Natural killer cell treated with Interleukin-12 subunit alpha and Interleukin-12 subunit beta and Interleukin-15 and Interleukin-18, amount 100 ng/mL, for 72 hours (primary cell): ENCODE data around the gene BAD. TPM values are rescaled to one million over a fixed set of nuclear protein-coding genes. Genes with fewer than 3 reads are reported as not detected.
"Not testable (repeated sequence)": the region's sequence is repeated elsewhere in the genome, so short reads cannot be mapped to it uniquely, and the experiment has no call there.

Experiments used
- ATAC-seq, 2 donors: fragments of 150-1000 bp; cut with Tn5 transposase in 1 of 2; sonication (Bioruptor Pico), chemical (Tn5 transposase) in 1 of 2; 2 replicates each; pipeline ENCODE4 v1.10.0; 2021
- DNase-seq: peaks from one replicate; pipeline ENCODE4 v3.0.0; 2022; ENCODE audit warnings: low spot score
- H3K27ac Mint-ChIP-seq, 2 donors: 1 replicate in 1 of 2; 2 replicates in 1 of 2; pipeline ENCODE4 v1.8.0; 2022; ENCODE audit warnings: mixed read lengths in 2 of 2, mild to moderate bottlenecking in 1 of 2, moderate library complexity in 1 of 2
- H3K27me3 Mint-ChIP-seq, 2 donors: 1 replicate in 1 of 2; 2 replicates in 1 of 2; pipeline ENCODE4 v1.8.0; 2022; ENCODE audit warnings: mixed read lengths in 2 of 2
- H3K36me3 Mint-ChIP-seq: one replicate; pipeline ENCODE4 v1.8.0; 2022; ENCODE audit warnings: mixed read lengths
- H3K4me1 Mint-ChIP-seq, 2 donors: 1 replicate in 1 of 2; 2 replicates in 1 of 2; pipeline ENCODE4 v1.8.0; 2022; ENCODE audit warnings: low read depth in 2 of 2, mixed read lengths in 2 of 2, mild to moderate bottlenecking in 1 of 2
- H3K4me3 Mint-ChIP-seq: one replicate; pipeline ENCODE4 v1.8.0; 2022; ENCODE audit warnings: mixed read lengths
- H3K9me3 Mint-ChIP-seq: 2 replicates; pipeline ENCODE4 v1.8.0; 2022; ENCODE audit warnings: mixed read lengths
- total RNA-seq, 2 donors: library from RNA; stranded (reverse); gene quantifications; one replicate each; pipeline ENCODE4 v1.2.3, GENCODE V29; 2022

BAD gene
- 10 to 100 TPM; 29.5 to 46.9 TPM for total RNA-seq

DNA sequence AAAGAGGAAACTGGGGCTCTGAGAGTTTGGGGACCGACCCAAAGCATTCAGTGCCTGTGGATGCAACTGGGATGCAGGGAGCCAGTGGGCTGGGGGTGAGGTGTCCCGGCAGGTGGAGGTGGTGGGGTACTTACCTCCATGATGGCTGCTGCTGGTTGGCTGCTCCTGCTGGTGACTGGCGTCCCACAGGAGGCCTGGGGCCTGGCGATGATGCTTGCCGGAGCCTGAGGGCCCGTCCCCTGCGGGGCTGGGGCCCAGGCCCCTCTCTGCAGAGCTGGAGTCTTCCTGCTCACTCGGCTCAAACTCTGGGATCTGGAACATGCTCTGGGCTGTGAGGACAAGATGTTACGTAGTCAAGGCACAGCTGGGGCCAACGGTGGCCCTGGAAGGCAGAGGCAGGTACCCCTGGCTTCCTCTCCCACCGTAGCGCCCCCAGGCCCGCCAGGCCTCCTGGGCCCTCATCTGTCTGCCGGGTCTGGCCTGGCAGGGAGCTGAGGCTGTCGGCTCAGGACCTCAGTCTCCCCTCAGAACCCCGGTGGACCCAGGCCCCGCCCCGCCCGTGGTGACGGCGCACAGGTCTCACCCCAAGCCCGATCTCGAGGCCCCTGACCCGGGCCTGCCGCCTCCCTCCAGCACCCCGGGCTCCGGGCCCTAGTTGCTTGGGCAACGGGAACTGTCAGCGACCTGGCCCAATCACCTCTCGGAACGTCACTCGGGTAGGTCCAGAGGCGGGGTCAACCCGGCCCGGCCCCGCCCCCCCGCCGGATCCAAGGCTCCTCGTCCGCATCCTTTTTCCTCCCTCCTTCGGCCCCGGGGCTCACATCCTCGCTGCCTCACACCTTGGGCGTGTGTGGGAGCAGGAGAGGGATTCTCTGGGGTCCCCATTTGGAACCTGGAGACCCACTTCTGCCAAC, at the start of gene BAD:
Gene BAD (minus strand): TSS at position 618 of the 914 bp plus-strand sequence. CDS start 297 bp downstream, at position 321.
- peaks cover 14 to 22% of the 10 kb centered on the region in 2 donors for H3K4me1 Mint-ChIP-seq
- H3K4me3 Mint-ChIP-seq: peak within 1 kb of the TSS; percentile 85
- peak within 1 kb of the TSS; percentile 82 to 83 for H3K27ac Mint-ChIP-seq
- no peaks in the 10 kb centered on the region for H3K36me3 Mint-ChIP-seq
- peak; percentile 94 for DNase-seq
- ATAC-seq: peak; percentile 91 to 92
- no peaks in the 10 kb centered on the region for H3K9me3 Mint-ChIP-seq
- no peaks in the 10 kb centered on the region for H3K27me3 Mint-ChIP-seq

- DNase-seq (no peak), ATAC-seq (no peak)
- H3K4me3 Mint-ChIP-seq: no peak overlapping the region
- no peaks in the 10 kb centered on the region for H3K36me3 Mint-ChIP-seq
- H3K27me3 Mint-ChIP-seq: no peaks in the 10 kb centered on the region
- H3K9me3 Mint-ChIP-seq: no peaks in the 10 kb centered on the region
- H3K27ac Mint-ChIP-seq: peak overlapping the region in 1 of 2 donors; percentile 62
- H3K4me1 Mint-ChIP-seq: peaks cover 28% of the 10 kb centered on the region in 2 donors
Measured at GRCh38 chr11:64333556-64333955, 49.1 kb upstream of the BAD start.

- Mint-ChIP-seq H3K4me3 (peak overlapping the region; percentile 68), H3K4me1 (peaks cover 17 to 24% of the 10 kb centered on the region in 2 donors), H3K27me3 (no peaks in the 10 kb centered on the region), H3K36me3 (no peaks in the 10 kb centered on the region), H3K9me3 (no peaks in the 10 kb centered on the region), H3K27ac (peak overlapping the region; percentile 75 to 79)
- DNase-seq (peak; percentile 95), ATAC-seq (peak; percentile 96 to 97)
Measured at GRCh38 chr11:64331569-64332371, 47.3 kb upstream of the BAD start.

DNA sequence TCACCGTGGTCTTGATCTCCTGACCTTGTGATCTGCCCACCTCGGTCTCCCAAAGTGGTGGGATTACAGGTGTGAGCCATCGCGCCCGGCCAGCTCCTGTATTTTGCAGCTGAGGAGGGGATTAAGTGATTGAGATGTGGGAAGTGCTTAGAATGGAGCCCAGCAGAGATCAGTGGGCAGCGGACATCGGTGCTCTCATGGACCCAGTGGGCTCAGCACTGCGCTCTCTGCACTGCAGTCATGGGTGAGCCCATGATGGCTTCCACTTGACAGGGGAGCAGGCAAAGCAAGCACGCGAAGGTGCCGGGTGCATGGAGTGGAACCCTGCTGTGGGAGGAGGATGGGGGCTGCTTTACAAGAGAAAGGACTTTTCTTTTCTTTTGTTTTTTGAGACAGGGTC, 46.4 kb upstream of the BAD start:
- Mint-ChIP-seq H3K9me3 (no peaks in the 10 kb centered on the region), H3K27ac (peak overlapping the region; percentile 75 to 79), H3K4me1 (peaks cover 17 to 24% of the 10 kb centered on the region in 2 donors), H3K4me3 (peak overlapping the region; percentile 68), H3K36me3 (no peaks in the 10 kb centered on the region), H3K27me3 (no peaks in the 10 kb centered on the region)
- no peak for DNase-seq
- ATAC-seq: no peak

- ATAC-seq: no peak
- no peak for DNase-seq
- Mint-ChIP-seq H3K4me1 (peaks cover 8 to 18% of the 10 kb centered on the region in 2 donors), H3K9me3 (no peaks in the 10 kb centered on the region), H3K4me3 (no peak overlapping the region), H3K27ac (peak overlapping the region in 1 of 2 donors; percentile 13), H3K36me3 (no peaks in the 10 kb centered on the region), H3K27me3 (no peaks in the 10 kb centered on the region)
Measured at GRCh38 chr11:64327993-64328392, 43.5 kb upstream of the BAD start.

DNA sequence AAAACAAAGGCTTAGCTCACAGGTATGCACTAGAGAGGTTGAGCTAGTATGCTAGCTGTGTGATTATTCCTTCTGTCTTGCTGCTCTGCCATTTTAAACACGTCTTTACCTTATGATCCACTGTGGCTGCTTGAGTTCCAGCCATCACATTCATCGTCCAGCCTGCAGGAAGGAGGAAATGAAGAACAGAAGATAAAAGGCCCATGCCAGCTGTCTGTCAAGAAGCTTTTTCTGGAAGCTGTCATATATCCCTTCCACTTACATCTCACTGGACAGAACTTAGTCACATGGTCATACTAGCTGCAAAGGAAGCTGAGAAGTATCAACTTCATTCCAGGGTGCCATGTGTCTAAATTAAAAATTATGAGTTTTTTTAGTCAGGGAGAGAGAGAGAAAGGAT, 42.9 kb upstream of the BAD start:
- DNase-seq: no peak
- no peak overlapping the region for H3K4me3 Mint-ChIP-seq
- no peaks in the 10 kb centered on the region for H3K27me3 Mint-ChIP-seq
- no peaks in the 10 kb centered on the region for H3K36me3 Mint-ChIP-seq
- no peak for ATAC-seq
- peaks cover 8 to 18% of the 10 kb centered on the region in 2 donors for H3K4me1 Mint-ChIP-seq
- no peak overlapping the region for H3K27ac Mint-ChIP-seq
- no peaks in the 10 kb centered on the region for H3K9me3 Mint-ChIP-seq

DNA sequence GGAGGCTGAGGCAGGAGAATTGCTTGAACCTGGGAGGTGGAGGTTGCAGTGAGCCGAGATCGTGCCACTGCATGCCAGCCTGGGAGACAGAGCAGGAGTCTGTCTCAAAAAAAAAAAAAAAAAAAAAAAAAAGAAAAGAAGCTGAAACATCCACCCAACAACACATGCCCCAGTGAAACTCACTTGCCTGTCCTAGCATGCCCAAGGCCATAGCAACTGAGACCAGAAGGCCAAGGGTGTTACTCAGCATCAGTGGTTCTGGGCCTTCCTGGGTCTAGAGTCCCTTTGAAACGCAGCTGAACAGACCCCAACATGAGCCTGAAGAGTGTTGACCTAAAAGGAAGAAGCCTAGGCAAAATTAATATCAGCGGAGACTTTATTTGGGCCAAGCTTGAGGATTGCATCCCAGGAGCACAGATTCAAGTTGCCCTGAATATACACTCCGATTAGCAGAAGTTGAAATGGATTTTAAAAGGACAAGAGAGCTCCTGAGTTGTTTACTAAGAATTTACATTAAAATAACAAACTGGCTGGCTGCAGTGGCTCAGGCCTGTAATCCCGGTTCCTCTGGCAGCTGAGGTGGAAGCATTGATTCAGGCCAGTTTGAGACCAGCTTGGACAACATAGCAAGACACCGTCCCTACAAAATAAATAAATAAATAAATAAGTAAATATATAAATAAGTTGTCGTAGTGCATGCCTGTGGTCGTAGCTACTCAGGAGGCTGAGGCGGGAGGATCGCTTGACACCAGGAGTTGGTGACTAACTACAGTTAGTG, 40.4 kb upstream of the BAD start:
- H3K27ac Mint-ChIP-seq: no peak overlapping the region
- no peaks in the 10 kb centered on the region for H3K9me3 Mint-ChIP-seq
- no peaks in the 10 kb centered on the region for H3K27me3 Mint-ChIP-seq
- H3K36me3 Mint-ChIP-seq: no peaks in the 10 kb centered on the region
- H3K4me3 Mint-ChIP-seq: no peak overlapping the region
- no peak for ATAC-seq
- no peak for DNase-seq
- peaks cover 10 to 13% of the 10 kb centered on the region in 2 donors for H3K4me1 Mint-ChIP-seq

DNA sequence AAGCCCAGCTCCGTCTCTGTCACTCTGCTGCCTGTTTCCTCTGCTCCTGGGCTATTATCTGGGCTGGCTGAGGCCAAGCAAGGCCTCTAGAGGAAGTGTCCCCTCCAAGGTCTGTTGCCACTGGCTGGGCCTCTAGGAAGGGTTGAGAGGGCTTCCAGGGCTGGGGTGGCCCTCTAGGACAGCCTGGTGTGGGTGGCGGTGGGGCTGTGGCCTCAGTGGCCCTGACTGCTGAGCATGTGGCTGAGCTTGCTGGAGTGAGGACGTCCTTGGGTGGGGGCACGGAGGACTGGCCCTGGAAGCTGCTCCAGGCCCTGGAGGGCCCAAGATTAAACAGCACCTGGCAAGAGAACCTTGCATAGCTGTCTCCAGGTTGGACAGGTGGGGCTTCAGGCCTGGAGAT, 39.5 kb upstream of the BAD start:
- not testable (repeated sequence) for ATAC-seq, H3K4me3 Mint-ChIP-seq, DNase-seq, H3K27me3 Mint-ChIP-seq, H3K36me3 Mint-ChIP-seq, H3K27ac Mint-ChIP-seq, H3K9me3 Mint-ChIP-seq
- H3K4me1 Mint-ChIP-seq: peaks cover 16 to 22% of the 10 kb centered on the region in 2 donors

DNA sequence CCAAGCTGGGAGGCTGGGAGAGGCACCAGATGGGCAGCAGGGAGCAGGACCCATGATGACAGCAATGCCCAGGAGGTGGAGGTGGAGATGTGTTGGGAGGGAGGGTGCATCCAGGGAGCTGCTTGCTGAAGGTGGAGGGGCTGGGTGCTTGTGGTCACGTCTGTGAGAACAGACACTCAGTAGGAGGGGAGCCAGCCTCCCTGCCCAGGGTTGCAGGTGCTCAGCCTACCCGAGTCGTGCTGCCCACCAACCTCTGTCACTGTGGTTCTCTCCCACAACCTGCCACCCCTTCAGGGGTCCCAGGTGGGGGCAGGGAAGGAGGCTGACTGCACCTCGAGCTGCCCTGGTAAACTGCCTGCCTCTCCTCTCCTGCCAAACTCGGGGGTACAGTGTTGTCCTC, 38.9 kb upstream of the BAD start:
- Mint-ChIP-seq H3K4me1 (peaks cover 20 to 24% of the 10 kb centered on the region in 2 donors), H3K4me3 (no peak overlapping the region), H3K9me3 (no peaks in the 10 kb centered on the region), H3K27ac (no peak overlapping the region), H3K36me3 (no peaks in the 10 kb centered on the region), H3K27me3 (no peaks in the 10 kb centered on the region)
- no peak for ATAC-seq
- DNase-seq: no peak

DNA sequence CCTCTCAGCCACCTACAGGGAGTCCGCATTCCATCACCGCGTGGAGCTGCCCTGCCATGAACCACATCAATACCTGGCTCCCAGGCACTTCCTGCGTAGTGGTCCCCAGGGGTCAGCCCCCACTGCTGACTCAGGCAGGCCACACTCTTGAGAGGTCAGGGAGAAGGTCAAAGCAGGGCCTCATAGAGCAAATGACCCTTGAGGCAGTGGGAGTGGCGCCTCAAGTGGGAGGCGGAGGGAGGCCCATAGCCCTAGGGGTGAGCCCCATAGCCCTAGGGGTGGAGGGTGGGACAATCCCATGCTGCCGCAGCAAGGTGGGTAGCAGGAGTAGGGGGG, 38.4 kb upstream of the BAD start:
- Mint-ChIP-seq H3K4me1 (peaks cover 23 to 28% of the 10 kb centered on the region in 2 donors), H3K27me3 (no peaks in the 10 kb centered on the region), H3K36me3 (no peaks in the 10 kb centered on the region), H3K4me3 (no peak overlapping the region), H3K27ac (no peak overlapping the region), H3K9me3 (no peaks in the 10 kb centered on the region)
- no peak for DNase-seq
- no peak for ATAC-seq

- H3K27me3 Mint-ChIP-seq: no peaks in the 10 kb centered on the region
- no peak overlapping the region for H3K4me3 Mint-ChIP-seq
- ATAC-seq (no peak), DNase-seq (no peak)
- peaks cover 37 to 39% of the 10 kb centered on the region in 2 donors for H3K4me1 Mint-ChIP-seq
- no peaks in the 10 kb centered on the region for H3K9me3 Mint-ChIP-seq
- peak overlapping the region in 1 of 2 donors; percentile 93 for H3K27ac Mint-ChIP-seq
- no peaks in the 10 kb centered on the region for H3K36me3 Mint-ChIP-seq
Measured at GRCh38 chr11:64321533-64321932, 37.1 kb upstream of the BAD start.

DNA sequence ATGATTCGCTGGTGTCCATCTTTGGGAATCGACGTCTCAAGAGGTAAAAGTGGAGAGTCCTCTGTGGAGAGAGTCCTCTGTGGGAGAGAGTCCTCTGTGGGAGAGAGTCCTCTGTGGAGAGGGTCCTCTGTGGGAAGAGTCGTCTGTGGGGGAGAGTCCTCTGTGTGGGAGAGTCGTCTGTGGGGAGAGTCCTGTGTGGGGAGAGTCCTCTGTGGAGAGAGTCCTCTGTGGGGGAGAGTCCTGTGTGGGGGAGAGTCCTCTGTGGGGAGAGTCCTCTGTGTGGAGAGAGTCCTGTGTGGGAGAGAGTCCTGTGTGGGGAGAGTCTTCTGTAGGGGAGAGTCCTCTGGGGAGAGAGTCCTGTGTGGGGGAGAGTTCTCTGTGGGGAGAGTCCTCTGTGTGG, 36.6 kb upstream of the BAD start:
- Mint-ChIP-seq H3K36me3 (no peaks in the 10 kb centered on the region), H3K27me3 (no peaks in the 10 kb centered on the region), H3K4me1 (peaks cover 39 to 42% of the 10 kb centered on the region in 2 donors), H3K27ac (peak overlapping the region; percentile 93 to 97), H3K4me3 (no peak overlapping the region), H3K9me3 (no peaks in the 10 kb centered on the region)
- no peak for ATAC-seq
- DNase-seq: no peak

GRCh38 chr11:64320556-64320955, 36.1 kb upstream of the BAD start:
- H3K9me3 Mint-ChIP-seq: no peaks in the 10 kb centered on the region
- H3K27me3 Mint-ChIP-seq: no peaks in the 10 kb centered on the region
- no peak for DNase-seq
- peaks cover 39 to 42% of the 10 kb centered on the region in 2 donors for H3K4me1 Mint-ChIP-seq
- ATAC-seq: no peak
- H3K36me3 Mint-ChIP-seq: no peaks in the 10 kb centered on the region
- peak overlapping the region; percentile 10 for H3K4me3 Mint-ChIP-seq
- H3K27ac Mint-ChIP-seq: peak overlapping the region; percentile 93 to 97
